HEK293 (cell line): Measurements from ENCODE around the gene KATNA1.

ENCODE experiments used
- CTCF ChIA-PET: fragments of 350-600 bp; formaldehyde crosslinking; extraction: SDS; loops from one replicate; lab custom pipeline; 2021; ENCODE audit warnings: antibody characterized with exemption; lab: Yijun Ruan, JAX
- POLR2A ChIA-PET: fragments of 300-600 bp; formaldehyde crosslinking; extraction: SDS; loops from one replicate; lab custom pipeline; 2020; ENCODE audit warnings: antibody characterized with exemption, inconsistent platforms; lab: Yijun Ruan, JAX
- H3K27ac ChIP-seq: fragments of 200-500 bp; sonication (Bioruptor generic); 2 replicates; pipeline ENCODE4 v1.5.1; 2014; ENCODE audit warnings: low read depth, low read length, control low read depth, inconsistent platforms; ENCODE audit errors: extremely low read depth
- H3K36me3 ChIP-seq, 2 experiments: fragments of 200-500 bp in 1 of 2; sonication (Bioruptor generic) in 1 of 2; 1 replicate in 1 of 2; 2 replicates in 1 of 2; pipeline ENCODE4 v1.5.1; 2014 to 2017; ENCODE audit warnings: inconsistent platforms in 2 of 2, low read length in 2 of 2; ENCODE audit not compliant: control insufficient read depth in 2 of 2, insufficient read depth in 1 of 2
- H3K4me1 ChIP-seq: fragments of 200-500 bp; sonication (Bioruptor generic); 2 replicates; pipeline ENCODE4 v1.5.1; 2014; ENCODE audit warnings: mild to moderate bottlenecking, low read length, inconsistent platforms; ENCODE audit not compliant: control insufficient read depth, insufficient read depth
- H3K4me3 ChIP-seq: 2 replicates; pipeline ENCODE4 v1.5.1; 2011; ENCODE audit warnings: low read depth, mild to moderate bottlenecking, control low read depth, low read length, moderate library complexity
- H3K9me3 ChIP-seq: fragments of 200-500 bp; sonication (Bioruptor generic); 2 replicates; pipeline ENCODE4 v1.5.1; 2014; ENCODE audit warnings: low read depth, low read length, inconsistent platforms; ENCODE audit not compliant: control insufficient read depth, insufficient read depth
- BCL11A ChIP-seq: fragments of 450-650 bp; formaldehyde crosslinking; IDR thresholded peaks from 2 replicates; pipeline ENCODE4 v1.5.1; 2016; ENCODE audit warnings: low read depth, missing biosample characterization, missing genetic modification characterization
- OSR2 ChIP-seq: fragments of 450-650 bp; formaldehyde crosslinking; IDR thresholded peaks from 2 replicates; pipeline ENCODE4 v1.5.1; 2016; ENCODE audit warnings: missing biosample characterization, missing genetic modification characterization
- ZNF155 ChIP-seq: fragments of 450-650 bp; formaldehyde crosslinking; IDR thresholded peaks from 2 replicates; pipeline ENCODE4 v1.5.1; 2016; ENCODE audit warnings: missing biosample characterization, missing genetic modification characterization
- ZNF24 ChIP-seq: fragments of 450-650 bp; formaldehyde crosslinking; IDR thresholded peaks from 2 replicates; pipeline ENCODE4 v1.5.1; 2016; ENCODE audit warnings: missing biosample characterization, missing genetic modification characterization
- ZNF324 ChIP-seq: fragments of 450-650 bp; formaldehyde crosslinking; IDR thresholded peaks from 2 replicates; pipeline ENCODE4 v1.5.1; 2016; ENCODE audit warnings: missing biosample characterization, missing genetic modification characterization
- ZNF610 ChIP-seq: fragments of 450-650 bp; formaldehyde crosslinking; IDR thresholded peaks from 2 replicates; pipeline ENCODE4 v1.5.1; 2016; ENCODE audit warnings: missing biosample characterization, missing genetic modification characterization, borderline replicate concordance
- ZNF621 ChIP-seq: fragments of 450-650 bp; formaldehyde crosslinking; IDR thresholded peaks from 2 replicates; pipeline ENCODE4 v1.5.1; 2017; ENCODE audit warnings: missing biosample characterization, missing genetic modification characterization
- ZNF626 ChIP-seq: fragments of 450-650 bp; sonication (Bioruptor Pico); formaldehyde crosslinking; IDR thresholded peaks from 2 replicates; pipeline ENCODE4 v1.5.1; 2018; ENCODE audit warnings: missing biosample characterization, missing genetic modification characterization, inconsistent platforms
- ZXDB ChIP-seq: fragments of 450-650 bp; formaldehyde crosslinking; IDR thresholded peaks from 2 replicates; pipeline ENCODE4 v1.5.1; 2016; ENCODE audit warnings: missing biosample characterization, missing genetic modification characterization
- TF ChIP-seq, protein P1 (sequence below): fragments of 450-650 bp; IDR thresholded peaks from 2 replicates; pipeline ENCODE4 v1.5.1; 2018; ENCODE audit warnings: missing biosample characterization, missing genetic modification characterization
- TF ChIP-seq, protein P2 (sequence below): fragments of 450-650 bp; formaldehyde crosslinking; IDR thresholded peaks from 2 replicates; pipeline ENCODE4 v1.5.1; 2016; ENCODE audit warnings: missing biosample characterization, missing genetic modification characterization
- TF ChIP-seq, protein P3 (sequence below): fragments of 450-650 bp; formaldehyde crosslinking; IDR thresholded peaks from 2 replicates; pipeline ENCODE4 v1.5.1; 2016; ENCODE audit warnings: missing biosample characterization, missing genetic modification characterization
- TF ChIP-seq, protein P4 (sequence below): fragments of 450-650 bp; formaldehyde crosslinking; IDR thresholded peaks from 2 replicates; pipeline ENCODE4 v1.5.1; 2016; ENCODE audit warnings: missing biosample characterization, missing genetic modification characterization, borderline replicate concordance
- TF ChIP-seq, protein P5 (sequence below): fragments of 450-650 bp; formaldehyde crosslinking; IDR thresholded peaks from 2 replicates; pipeline ENCODE4 v1.5.1; 2016; ENCODE audit warnings: missing biosample characterization, missing genetic modification characterization
- TF ChIP-seq, protein P6 (sequence below): fragments of 450-650 bp; formaldehyde crosslinking; IDR thresholded peaks from 2 replicates; pipeline ENCODE4 v1.5.1; 2016; ENCODE audit warnings: missing biosample characterization, missing genetic modification characterization

Gene KATNA1

DNA sequence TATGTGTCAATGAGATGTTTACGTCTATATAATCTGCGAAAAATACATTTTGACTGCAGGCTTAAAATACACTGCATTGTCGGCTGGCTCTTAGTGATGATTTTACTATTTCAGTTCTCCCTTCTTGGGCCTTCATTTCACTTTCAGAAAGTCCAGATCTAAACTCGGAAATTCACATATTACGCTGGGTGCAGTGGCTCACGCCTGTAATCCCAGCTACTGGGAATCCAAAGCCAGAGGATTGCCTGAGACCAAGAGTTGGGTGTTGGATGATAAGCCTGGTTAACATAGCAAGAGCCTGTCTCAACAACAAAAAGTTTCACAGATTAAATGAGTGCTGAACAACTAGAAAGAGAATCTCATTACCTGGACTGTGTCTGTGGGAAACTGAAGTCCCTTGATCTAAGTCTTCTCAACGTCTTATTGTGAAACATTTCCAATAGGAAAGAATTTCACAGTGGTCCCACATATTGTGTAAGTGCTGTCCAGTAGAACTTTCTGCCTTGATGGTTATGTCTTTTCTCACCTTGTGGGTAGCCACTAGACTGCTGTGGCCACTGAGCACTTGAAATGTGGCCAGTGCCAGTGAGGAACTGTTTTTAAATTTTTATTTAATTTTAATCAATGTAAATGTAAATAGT lies 80.4 kb downstream of the KATNA1 start:
- Histone ChIP-seq H3K4me1 (peaks cover 22% of the 10 kb centered on the region; the same call in 1 of the 2 replicates), H3K9me3 (no peaks in the 10 kb centered on the region)
- CTCF ChIA-PET, result interaction anchor here (0.9 to 1.3 kb wide), 2 partner anchors 22 to 35 kb away, joined by 3 read pairs; partner anchors contain the start of gene PPIL4
- TF ChIP-seq BCL11A, result no peak
- TF ChIP-seq, protein P1, sequence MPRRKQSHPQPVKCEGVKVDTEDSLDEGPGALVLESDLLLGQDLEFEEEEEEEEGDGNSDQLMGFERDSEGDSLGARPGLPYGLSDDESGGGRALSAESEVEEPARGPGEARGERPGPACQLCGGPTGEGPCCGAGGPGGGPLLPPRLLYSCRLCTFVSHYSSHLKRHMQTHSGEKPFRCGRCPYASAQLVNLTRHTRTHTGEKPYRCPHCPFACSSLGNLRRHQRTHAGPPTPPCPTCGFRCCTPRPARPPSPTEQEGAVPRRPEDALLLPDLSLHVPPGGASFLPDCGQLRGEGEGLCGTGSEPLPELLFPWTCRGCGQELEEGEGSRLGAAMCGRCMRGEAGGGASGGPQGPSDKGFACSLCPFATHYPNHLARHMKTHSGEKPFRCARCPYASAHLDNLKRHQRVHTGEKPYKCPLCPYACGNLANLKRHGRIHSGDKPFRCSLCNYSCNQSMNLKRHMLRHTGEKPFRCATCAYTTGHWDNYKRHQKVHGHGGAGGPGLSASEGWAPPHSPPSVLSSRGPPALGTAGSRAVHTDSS, result no peak
- TF ChIP-seq, all 188 proteins: peak for 0
- POLR2A ChIA-PET, result no interaction called here
- Histone ChIP-seq H3K36me3 (peaks cover 6 to 7% of the 10 kb centered on the region in 2 experiments; a peak in 2 of 3 replicates), H3K4me3 (no peak overlapping the region), H3K27ac (no peak overlapping the region)

DNA sequence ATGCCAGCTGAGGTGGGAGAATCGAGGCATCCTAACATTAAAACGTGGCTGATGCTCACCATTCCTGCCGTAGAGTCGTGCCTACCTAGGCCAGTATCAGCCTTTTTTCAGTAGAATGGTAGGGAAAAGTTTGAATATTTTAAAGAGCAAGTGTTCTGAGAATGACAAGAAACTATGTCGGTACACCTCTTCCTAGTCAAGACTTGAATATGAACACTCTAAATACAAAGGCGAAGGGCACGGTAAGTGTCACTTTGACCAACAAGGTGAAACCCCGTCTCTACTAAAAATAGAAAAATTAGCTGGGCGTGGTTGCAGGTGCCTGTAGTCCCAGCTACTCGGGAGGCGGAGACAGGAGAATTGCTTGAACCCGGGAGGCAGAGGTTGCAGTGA lies 81.3 kb downstream of the KATNA1 start:
- Histone ChIP-seq H3K4me3 (peak overlapping the region; percentile 83), H3K9me3 (no peaks in the 10 kb centered on the region), H3K27ac (peak overlapping the region; percentile 90; the same call in 1 of the 2 replicates), H3K36me3 (no peaks in the 10 kb centered on the region), H3K4me1 (peaks cover 22% of the 10 kb centered on the region; the same call in 1 of the 2 replicates)
- ChIA-PET CTCF (interaction anchor here (1.3 kb wide), 1 partner anchor 22 kb away, joined by 3 read pairs; the partner anchor contains the start of gene PPIL4), POLR2A (no interaction called here)
- TF ChIP-seq ZNF324 (tag by site-specific recombination), result no peak
- TF ChIP-seq ZNF621 (tag by site-specific recombination), result no peak
- no peak for TF ChIP-seq ZNF155 (tag by site-specific recombination)
- TF ChIP-seq, protein P2, sequence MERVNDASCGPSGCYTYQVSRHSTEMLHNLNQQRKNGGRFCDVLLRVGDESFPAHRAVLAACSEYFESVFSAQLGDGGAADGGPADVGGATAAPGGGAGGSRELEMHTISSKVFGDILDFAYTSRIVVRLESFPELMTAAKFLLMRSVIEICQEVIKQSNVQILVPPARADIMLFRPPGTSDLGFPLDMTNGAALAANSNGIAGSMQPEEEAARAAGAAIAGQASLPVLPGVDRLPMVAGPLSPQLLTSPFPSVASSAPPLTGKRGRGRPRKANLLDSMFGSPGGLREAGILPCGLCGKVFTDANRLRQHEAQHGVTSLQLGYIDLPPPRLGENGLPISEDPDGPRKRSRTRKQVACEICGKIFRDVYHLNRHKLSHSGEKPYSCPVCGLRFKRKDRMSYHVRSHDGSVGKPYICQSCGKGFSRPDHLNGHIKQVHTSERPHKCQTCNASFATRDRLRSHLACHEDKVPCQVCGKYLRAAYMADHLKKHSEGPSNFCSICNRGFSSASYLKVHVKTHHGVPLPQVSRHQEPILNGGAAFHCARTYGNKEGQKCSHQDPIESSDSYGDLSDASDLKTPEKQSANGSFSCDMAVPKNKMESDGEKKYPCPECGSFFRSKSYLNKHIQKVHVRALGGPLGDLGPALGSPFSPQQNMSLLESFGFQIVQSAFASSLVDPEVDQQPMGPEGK, result no peak
- TF ChIP-seq, protein P3, sequence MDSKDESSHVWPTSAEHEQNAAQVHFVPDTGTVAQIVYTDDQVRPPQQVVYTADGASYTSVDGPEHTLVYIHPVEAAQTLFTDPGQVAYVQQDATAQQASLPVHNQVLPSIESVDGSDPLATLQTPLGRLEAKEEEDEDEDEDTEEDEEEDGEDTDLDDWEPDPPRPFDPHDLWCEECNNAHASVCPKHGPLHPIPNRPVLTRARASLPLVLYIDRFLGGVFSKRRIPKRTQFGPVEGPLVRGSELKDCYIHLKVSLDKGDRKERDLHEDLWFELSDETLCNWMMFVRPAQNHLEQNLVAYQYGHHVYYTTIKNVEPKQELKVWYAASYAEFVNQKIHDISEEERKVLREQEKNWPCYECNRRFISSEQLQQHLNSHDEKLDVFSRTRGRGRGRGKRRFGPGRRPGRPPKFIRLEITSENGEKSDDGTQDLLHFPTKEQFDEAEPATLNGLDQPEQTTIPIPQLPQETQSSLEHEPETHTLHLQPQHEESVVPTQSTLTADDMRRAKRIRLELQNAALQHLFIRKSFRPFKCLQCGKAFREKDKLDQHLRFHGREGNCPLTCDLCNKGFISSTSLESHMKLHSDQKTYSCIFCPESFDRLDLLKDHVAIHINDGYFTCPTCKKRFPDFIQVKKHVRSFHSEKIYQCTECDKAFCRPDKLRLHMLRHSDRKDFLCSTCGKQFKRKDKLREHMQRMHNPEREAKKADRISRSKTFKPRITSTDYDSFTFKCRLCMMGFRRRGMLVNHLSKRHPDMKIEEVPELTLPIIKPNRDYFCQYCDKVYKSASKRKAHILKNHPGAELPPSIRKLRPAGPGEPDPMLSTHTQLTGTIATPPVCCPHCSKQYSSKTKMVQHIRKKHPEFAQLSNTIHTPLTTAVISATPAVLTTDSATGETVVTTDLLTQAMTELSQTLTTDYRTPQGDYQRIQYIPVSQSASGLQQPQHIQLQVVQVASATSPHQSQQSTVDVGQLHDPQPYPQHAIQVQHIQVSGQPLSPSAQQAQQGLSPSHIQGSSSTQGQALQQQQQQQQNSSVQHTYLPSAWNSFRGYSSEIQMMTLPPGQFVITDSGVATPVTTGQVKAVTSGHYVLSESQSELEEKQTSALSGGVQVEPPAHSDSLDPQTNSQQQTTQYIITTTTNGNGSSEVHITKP, result no peak
- TF ChIP-seq, protein P4, sequence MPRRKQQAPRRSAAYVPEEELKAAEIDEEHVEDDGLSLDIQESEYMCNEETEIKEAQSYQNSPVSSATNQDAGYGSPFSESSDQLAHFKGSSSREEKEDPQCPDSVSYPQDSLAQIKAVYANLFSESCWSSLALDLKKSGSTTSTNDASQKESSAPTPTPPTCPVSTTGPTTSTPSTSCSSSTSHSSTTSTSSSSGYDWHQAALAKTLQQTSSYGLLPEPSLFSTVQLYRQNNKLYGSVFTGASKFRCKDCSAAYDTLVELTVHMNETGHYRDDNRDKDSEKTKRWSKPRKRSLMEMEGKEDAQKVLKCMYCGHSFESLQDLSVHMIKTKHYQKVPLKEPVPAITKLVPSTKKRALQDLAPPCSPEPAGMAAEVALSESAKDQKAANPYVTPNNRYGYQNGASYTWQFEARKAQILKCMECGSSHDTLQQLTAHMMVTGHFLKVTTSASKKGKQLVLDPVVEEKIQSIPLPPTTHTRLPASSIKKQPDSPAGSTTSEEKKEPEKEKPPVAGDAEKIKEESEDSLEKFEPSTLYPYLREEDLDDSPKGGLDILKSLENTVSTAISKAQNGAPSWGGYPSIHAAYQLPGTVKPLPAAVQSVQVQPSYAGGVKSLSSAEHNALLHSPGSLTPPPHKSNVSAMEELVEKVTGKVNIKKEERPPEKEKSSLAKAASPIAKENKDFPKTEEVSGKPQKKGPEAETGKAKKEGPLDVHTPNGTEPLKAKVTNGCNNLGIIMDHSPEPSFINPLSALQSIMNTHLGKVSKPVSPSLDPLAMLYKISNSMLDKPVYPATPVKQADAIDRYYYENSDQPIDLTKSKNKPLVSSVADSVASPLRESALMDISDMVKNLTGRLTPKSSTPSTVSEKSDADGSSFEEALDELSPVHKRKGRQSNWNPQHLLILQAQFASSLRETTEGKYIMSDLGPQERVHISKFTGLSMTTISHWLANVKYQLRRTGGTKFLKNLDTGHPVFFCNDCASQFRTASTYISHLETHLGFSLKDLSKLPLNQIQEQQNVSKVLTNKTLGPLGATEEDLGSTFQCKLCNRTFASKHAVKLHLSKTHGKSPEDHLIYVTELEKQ (tag by site-specific recombination), result no peak
- no peak for TF ChIP-seq ZNF610 (tag by site-specific recombination)
- no peak for TF ChIP-seq ZNF24 (tag by site-specific recombination)
- no peak for TF ChIP-seq ZXDB (tag by site-specific recombination)
- TF ChIP-seq OSR2, result no peak
- no peak for TF ChIP-seq ZNF626 (tag by site-specific recombination)
- TF ChIP-seq, protein P5, sequence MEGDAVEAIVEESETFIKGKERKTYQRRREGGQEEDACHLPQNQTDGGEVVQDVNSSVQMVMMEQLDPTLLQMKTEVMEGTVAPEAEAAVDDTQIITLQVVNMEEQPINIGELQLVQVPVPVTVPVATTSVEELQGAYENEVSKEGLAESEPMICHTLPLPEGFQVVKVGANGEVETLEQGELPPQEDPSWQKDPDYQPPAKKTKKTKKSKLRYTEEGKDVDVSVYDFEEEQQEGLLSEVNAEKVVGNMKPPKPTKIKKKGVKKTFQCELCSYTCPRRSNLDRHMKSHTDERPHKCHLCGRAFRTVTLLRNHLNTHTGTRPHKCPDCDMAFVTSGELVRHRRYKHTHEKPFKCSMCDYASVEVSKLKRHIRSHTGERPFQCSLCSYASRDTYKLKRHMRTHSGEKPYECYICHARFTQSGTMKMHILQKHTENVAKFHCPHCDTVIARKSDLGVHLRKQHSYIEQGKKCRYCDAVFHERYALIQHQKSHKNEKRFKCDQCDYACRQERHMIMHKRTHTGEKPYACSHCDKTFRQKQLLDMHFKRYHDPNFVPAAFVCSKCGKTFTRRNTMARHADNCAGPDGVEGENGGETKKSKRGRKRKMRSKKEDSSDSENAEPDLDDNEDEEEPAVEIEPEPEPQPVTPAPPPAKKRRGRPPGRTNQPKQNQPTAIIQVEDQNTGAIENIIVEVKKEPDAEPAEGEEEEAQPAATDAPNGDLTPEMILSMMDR (tag by site-specific recombination), result no peak
- TF ChIP-seq, protein P6, sequence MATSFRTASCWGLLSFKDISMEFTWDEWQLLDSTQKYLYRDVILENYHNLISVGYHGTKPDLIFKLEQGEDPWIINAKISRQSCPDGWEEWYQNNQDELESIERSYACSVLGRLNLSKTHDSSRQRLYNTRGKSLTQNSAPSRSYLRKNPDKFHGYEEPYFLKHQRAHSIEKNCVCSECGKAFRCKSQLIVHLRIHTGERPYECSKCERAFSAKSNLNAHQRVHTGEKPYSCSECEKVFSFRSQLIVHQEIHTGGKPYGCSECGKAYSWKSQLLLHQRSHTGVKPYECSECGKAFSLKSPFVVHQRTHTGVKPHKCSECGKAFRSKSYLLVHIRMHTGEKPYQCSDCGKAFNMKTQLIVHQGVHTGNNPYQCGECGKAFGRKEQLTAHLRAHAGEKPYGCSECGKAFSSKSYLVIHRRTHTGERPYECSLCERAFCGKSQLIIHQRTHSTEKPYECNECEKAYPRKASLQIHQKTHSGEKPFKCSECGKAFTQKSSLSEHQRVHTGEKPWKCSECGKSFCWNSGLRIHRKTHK, result no peak
